Fibroblast of skin of left quadriceps (primary cell): ENCODE measurements around the gene SLC6A2.
A peak's percentile ranks its signal among the peaks of the same experiment; 100 is the strongest.

Source experiments
- DNase-seq, 2 experiments: peaks; one replicate each; pipeline ENCODE4 v3.0.0-alpha.2; 2013; ENCODE audit warnings: low read depth in 2 of 2

SLC6A2 gene

GRCh38 chr16:55647343-55647742 lies 8.4 kb upstream of the SLC6A2 start:
- no peak for DNase-seq

- no peak for DNase-seq
Measured at GRCh38 chr16:55647798-55648197, 8.0 kb upstream of the SLC6A2 start.

GRCh38 chr16:55651841-55652824 lies 3.7 kb upstream of the SLC6A2 start:
- DNase-seq, result no peak

- DNase-seq, result no peak
Measured at GRCh38 chr16:55653106-55653505, 2.7 kb upstream of the SLC6A2 start.

GRCh38 chr16:55655381-55655896 lies 349 bp upstream of the SLC6A2 start:
- DNase-seq, result no peak

GRCh38 chr16:55656691-55657092 lies 904 bp downstream of the SLC6A2 start:
- no peak for DNase-seq

GRCh38 chr16:55657616-55658015 lies 1.8 kb downstream of the SLC6A2 start:
- DNase-seq, result no peak

GRCh38 chr16:55658898-55659420 lies 3.2 kb downstream of the SLC6A2 start:
- no peak for DNase-seq

- no peak for DNase-seq
Measured at GRCh38 chr16:55660026-55660425, 4.2 kb downstream of the SLC6A2 start.

GRCh38 chr16:55660828-55661227 lies 5.0 kb downstream of the SLC6A2 start:
- DNase-seq, result no peak

GRCh38 chr16:55661941-55662643 lies 6.3 kb downstream of the SLC6A2 start:
- peak; percentile 36 for DNase-seq

GRCh38 chr16:55662644-55663031 lies 6.8 kb downstream of the SLC6A2 start:
- peak; percentile 84 for DNase-seq

- no peak for DNase-seq
Measured at GRCh38 chr16:55663225-55663624, 7.4 kb downstream of the SLC6A2 start.

GRCh38 chr16:55663765-55664677 lies 8.2 kb downstream of the SLC6A2 start:
- no peak for DNase-seq

- DNase-seq, result no peak
Measured at GRCh38 chr16:55664786-55665407, 9.1 kb downstream of the SLC6A2 start.

- DNase-seq, result no peak
Measured at GRCh38 chr16:55665511-55665910, 9.7 kb downstream of the SLC6A2 start.

GRCh38 chr16:55666012-55666411 lies 10.2 kb downstream of the SLC6A2 start:
- no peak for DNase-seq

- DNase-seq, result no peak
Measured at GRCh38 chr16:55667753-55668152, 12.0 kb downstream of the SLC6A2 start.

GRCh38 chr16:55668340-55669281 lies 12.8 kb downstream of the SLC6A2 start:
- no peak for DNase-seq
